ENCODE measurements around the gene PRKCA.

DNA sequence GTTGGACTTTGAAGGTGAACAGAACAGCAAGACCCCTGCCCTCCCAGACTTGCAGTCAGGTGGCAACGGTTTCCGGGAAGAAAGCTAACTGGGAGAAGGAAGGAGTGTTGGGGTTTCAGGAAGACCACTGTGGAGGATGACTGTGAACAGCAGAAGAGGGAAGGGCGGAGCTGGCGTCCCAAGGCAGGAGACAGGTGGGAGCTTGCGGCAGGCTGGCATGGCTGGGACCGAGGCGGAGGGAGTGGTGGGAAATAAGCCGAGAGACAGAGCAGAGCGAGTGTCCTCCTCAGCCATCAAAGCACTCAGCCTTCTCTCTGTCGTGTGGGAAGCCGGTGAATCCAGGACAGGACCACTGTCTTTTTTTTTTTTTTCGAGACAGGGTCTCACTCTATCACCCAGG lies 424.0 kb downstream of the PRKCA start:
- TF ChIP-seq, protein P1, sequence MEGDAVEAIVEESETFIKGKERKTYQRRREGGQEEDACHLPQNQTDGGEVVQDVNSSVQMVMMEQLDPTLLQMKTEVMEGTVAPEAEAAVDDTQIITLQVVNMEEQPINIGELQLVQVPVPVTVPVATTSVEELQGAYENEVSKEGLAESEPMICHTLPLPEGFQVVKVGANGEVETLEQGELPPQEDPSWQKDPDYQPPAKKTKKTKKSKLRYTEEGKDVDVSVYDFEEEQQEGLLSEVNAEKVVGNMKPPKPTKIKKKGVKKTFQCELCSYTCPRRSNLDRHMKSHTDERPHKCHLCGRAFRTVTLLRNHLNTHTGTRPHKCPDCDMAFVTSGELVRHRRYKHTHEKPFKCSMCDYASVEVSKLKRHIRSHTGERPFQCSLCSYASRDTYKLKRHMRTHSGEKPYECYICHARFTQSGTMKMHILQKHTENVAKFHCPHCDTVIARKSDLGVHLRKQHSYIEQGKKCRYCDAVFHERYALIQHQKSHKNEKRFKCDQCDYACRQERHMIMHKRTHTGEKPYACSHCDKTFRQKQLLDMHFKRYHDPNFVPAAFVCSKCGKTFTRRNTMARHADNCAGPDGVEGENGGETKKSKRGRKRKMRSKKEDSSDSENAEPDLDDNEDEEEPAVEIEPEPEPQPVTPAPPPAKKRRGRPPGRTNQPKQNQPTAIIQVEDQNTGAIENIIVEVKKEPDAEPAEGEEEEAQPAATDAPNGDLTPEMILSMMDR (IDR thresholded peaks at IDR 0.05; ENCODE audit: insufficient read depth, low read length) = no peak
- TF ChIP-seq, protein P2, sequence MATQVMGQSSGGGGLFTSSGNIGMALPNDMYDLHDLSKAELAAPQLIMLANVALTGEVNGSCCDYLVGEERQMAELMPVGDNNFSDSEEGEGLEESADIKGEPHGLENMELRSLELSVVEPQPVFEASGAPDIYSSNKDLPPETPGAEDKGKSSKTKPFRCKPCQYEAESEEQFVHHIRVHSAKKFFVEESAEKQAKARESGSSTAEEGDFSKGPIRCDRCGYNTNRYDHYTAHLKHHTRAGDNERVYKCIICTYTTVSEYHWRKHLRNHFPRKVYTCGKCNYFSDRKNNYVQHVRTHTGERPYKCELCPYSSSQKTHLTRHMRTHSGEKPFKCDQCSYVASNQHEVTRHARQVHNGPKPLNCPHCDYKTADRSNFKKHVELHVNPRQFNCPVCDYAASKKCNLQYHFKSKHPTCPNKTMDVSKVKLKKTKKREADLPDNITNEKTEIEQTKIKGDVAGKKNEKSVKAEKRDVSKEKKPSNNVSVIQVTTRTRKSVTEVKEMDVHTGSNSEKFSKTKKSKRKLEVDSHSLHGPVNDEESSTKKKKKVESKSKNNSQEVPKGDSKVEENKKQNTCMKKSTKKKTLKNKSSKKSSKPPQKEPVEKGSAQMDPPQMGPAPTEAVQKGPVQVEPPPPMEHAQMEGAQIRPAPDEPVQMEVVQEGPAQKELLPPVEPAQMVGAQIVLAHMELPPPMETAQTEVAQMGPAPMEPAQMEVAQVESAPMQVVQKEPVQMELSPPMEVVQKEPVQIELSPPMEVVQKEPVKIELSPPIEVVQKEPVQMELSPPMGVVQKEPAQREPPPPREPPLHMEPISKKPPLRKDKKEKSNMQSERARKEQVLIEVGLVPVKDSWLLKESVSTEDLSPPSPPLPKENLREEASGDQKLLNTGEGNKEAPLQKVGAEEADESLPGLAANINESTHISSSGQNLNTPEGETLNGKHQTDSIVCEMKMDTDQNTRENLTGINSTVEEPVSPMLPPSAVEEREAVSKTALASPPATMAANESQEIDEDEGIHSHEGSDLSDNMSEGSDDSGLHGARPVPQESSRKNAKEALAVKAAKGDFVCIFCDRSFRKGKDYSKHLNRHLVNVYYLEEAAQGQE (IDR thresholded peaks at IDR 0.05; ENCODE audit: insufficient replicate concordance, low read depth) = no peak
- TF ChIP-seq POLR2AphosphoS5 (IDR thresholded peaks at IDR 0.05; ENCODE audit: low read depth) = no peak
- no peak for TF ChIP-seq GABPA (IDR thresholded peaks at IDR 0.05; ENCODE audit: low read depth)
- no peak for TF ChIP-seq SPI1 (IDR thresholded peaks at IDR 0.05; ENCODE audit: borderline replicate concordance, low read depth)

Measured in HL-60 (cell line).